Left ventricle myocardium inferior (tissue), 1 donor: ENCODE results near the gene ACSS3. TPM values are rescaled to one million over a fixed set of nuclear protein-coding genes. Genes with fewer than 3 reads are reported as not detected.

ENCODE experiments used
- DNase-seq: peaks from one replicate; pipeline ENCODE4 v3.0.0-alpha.2; 2020
- H3K27ac ChIP-seq: fragments of 200-600 bp; replicated peaks from 2 replicates; pipeline ENCODE4 v1.8.0; 2021
- H3K27me3 ChIP-seq: fragments of 200-600 bp; 2 replicates; pipeline ENCODE4 v1.8.0; 2021; ENCODE audit warnings: low read depth
- H3K36me3 ChIP-seq: fragments of 200-600 bp; 2 replicates; pipeline ENCODE4 v1.8.0; 2021
- H3K4me1 ChIP-seq: fragments of 200-600 bp; 2 replicates; pipeline ENCODE4 v1.8.0; 2021
- H3K4me3 ChIP-seq: fragments of 200-600 bp; 2 replicates; pipeline ENCODE4 v1.8.0; 2021; ENCODE audit warnings: mild to moderate bottlenecking, moderate library complexity
- H3K9me3 ChIP-seq: fragments of 200-600 bp; replicated peaks from 2 replicates; pipeline ENCODE4 v1.8.0; 2021
- CTCF ChIP-seq: fragments of 200-600 bp; IDR thresholded peaks from 2 replicates; pipeline ENCODE4 v1.8.0; 2021; ENCODE audit warnings: antibody characterized with exemption, mild to moderate bottlenecking, borderline replicate concordance
- intact Hi-C: fragments of 100-400 bp; cut with micrococcal nuclease; formaldehyde crosslinking; loops from one replicate; pipeline ENCODE4 v1.11.0; 2022
- total RNA-seq: library from RNA; stranded (reverse); fragmentation: NEBNext Ultra II Directional; extraction: Animal tissue kit (Norgen Biotek cat#: 25700); gene quantifications from one replicate; pipeline ENCODE4 v1.2.1, GENCODE V29; 2021
- donor health status: DM: no; HTN: yes; CAD: no; lungs with severe emphysema.

ACSS3 gene
- total RNA-seq, 1 donor from 2014 or later: 24.5 TPM

DNA sequence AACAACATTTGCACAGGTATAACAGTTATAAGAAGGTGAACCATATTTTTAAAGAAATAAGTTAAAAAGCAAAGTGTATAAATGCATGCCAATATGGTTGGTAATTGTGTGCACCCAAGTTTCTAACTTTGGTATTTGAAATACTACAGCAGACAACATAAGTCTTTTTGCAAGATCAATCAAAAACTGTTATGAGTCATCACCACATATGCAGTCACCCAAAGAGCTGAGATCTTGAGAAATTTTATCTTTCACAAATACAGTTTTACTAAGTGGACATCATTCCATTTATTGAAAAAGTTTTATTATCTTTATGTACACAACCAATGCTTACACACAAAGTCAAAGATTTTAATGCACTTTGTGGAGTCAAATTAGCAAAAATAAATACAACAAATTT is 7.0 kb upstream of the ACSS3 start:
- no peak for TF ChIP-seq CTCF
- no peaks in the 10 kb centered on the region for H3K36me3 ChIP-seq
- no peak overlapping the region for H3K27ac ChIP-seq
- DNase-seq: no peak
- intact Hi-C loops: no loop called here
- H3K27me3 ChIP-seq: no peaks in the 10 kb centered on the region
- no peaks in the 10 kb centered on the region for H3K4me1 ChIP-seq
- H3K4me3 ChIP-seq: no peak overlapping the region
- no peaks in the 10 kb centered on the region for H3K9me3 ChIP-seq

DNA sequence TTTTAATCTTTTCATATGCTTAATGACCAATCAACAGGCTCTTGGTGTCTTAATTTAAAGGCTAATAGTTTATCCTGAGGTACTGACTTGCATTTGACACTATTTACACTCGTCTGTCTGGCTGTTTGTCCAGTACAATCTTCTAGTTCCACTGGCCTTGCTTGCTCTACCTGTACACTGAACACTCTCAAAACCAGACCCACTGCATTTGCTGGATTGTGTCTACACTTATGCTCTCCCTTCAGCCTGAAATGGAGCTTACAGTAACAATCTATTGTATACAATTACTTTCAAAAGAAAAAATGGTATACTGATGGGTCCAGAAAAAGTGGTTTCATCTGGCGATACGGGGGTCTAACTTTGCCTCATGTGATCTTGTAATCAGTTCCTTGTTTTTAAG is 2.3 kb upstream of the ACSS3 start:
- intact Hi-C loops: no loop called here
- no peak overlapping the region for H3K27ac ChIP-seq
- no peaks in the 10 kb centered on the region for H3K36me3 ChIP-seq
- TF ChIP-seq CTCF: no peak
- no peaks in the 10 kb centered on the region for H3K9me3 ChIP-seq
- no peaks in the 10 kb centered on the region for H3K27me3 ChIP-seq
- peaks cover 26% of the 10 kb centered on the region for H3K4me1 ChIP-seq
- no peak for DNase-seq
- H3K4me3 ChIP-seq: no peak overlapping the region

DNA sequence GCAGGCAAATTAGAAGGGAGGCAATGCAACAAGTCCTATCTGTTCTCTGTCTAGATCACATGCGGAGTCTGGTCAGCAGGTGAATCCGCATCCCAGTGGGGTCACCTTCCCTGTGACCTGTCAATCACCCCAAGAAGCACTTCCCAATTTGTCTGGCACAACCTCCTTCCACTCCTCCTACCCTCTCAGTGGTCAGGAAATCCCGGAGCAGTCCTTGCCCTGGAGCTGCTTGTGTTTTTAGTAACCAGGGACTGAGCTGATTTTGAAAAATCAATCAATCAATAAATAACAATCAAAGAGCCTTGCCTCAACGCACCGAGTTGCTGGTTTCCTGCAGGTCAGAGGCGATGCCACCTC is 572 bp upstream of the ACSS3 start:
- peaks cover 43% of the 10 kb centered on the region for H3K4me1 ChIP-seq
- TF ChIP-seq CTCF: no peak
- intact Hi-C loops: no loop called here
- DNase-seq: peak; percentile 41
- H3K9me3 ChIP-seq: no peaks in the 10 kb centered on the region
- peak overlapping the region; percentile 83 for H3K4me3 ChIP-seq
- no peaks in the 10 kb centered on the region for H3K27me3 ChIP-seq
- peak overlapping the region; percentile 94 for H3K27ac ChIP-seq
- no peaks in the 10 kb centered on the region for H3K36me3 ChIP-seq

GRCh38 chr12:81078469-81079196 is 754 bp downstream of the ACSS3 start:
- intact Hi-C loops: no loop called here
- peak overlapping the region; percentile 94 for H3K27ac ChIP-seq
- TF ChIP-seq CTCF: no peak
- H3K27me3 ChIP-seq: no peaks in the 10 kb centered on the region
- H3K9me3 ChIP-seq: no peaks in the 10 kb centered on the region
- H3K4me1 ChIP-seq: peaks cover 53% of the 10 kb centered on the region
- no peaks in the 10 kb centered on the region for H3K36me3 ChIP-seq
- H3K4me3 ChIP-seq: peak overlapping the region; percentile 83
- no peak for DNase-seq

DNA sequence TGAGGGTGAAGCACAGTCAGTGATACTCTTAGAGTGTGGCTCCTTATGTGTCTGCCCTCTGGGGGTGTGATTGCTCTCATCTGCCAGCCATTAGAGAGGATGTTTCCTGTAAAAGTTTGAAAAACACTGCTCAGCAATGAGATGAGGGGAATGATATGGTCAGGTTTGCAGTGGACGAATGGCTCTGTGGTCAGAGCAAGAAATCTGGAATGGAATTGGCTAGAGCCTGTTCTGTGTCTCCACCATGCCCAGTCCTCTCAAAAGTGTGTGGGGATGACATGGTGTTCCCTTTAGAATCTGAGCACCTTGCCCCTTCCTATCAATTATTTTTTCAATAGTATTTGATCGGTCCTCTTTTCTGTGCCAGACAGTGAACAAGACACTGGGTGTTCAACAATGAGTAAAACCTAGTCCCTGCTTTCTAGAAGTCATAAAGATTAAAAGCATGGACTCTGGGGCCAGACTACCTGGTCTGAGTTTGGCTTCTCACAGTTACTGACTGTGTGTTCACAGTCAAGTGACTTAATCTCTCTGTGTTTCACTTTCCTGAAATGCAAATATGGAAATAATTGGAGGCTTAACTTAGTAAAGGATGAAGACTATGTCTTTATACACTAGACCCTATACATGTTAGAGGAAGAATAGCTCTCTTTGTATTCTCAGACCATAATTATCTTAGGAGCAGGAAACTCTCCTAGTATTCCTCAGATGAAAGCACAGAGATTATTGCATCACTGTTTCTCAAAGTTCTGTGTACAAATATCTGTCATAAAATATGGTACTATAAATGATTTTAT is 1.6 kb downstream of the ACSS3 start:
- no peaks in the 10 kb centered on the region for H3K27me3 ChIP-seq
- no peak for DNase-seq
- peaks cover 61% of the 10 kb centered on the region for H3K4me1 ChIP-seq
- no peaks in the 10 kb centered on the region for H3K9me3 ChIP-seq
- no peaks in the 10 kb centered on the region for H3K36me3 ChIP-seq
- no peak for TF ChIP-seq CTCF
- intact Hi-C loops: no loop called here
- peak overlapping the region; percentile 94 for H3K27ac ChIP-seq
- H3K4me3 ChIP-seq: peak overlapping the region; percentile 83
